K562 (cell line): Measurements from ENCODE around the gene ARHGDIB. TPM values are rescaled to one million over a fixed set of nuclear protein-coding genes. Genes with fewer than 3 reads are reported as not detected.

ENCODE experiments used
- ATAC-seq: fragments of 200-7000 bp; cut with Tn5 transposase; 3 replicates; pipeline ENCODE4 v1.9.1; 2020; ENCODE audit warnings: moderate library complexity
- BruUV-seq: library from RNA; stranded (reverse); fragments of 400-500 nt; replicated peaks from 2 replicates; lab custom pipeline; 2021; lab: Mats Ljungman, UMichigan
- CTCF ChIA-PET: fragments of 300-600 bp; formaldehyde crosslinking; extraction: SDS; loops from one replicate; lab custom pipeline; 2021; ENCODE audit warnings: low intra/inter-chr PET ratio; lab: Yijun Ruan, JAX
- POLR2A ChIA-PET: fragments of 300-600, 350-650 bp; sonication (Branson Sonifier 250); formaldehyde crosslinking; extraction: SDS; loops from one replicate; lab custom pipeline; 2021; ENCODE audit warnings: antibody characterized with exemption, inconsistent platforms; lab: Yijun Ruan, JAX
- DNase-seq, 4 experiments: peaks; one replicate each; pipeline versions ENCODE4 v3.0.0 to v3.0.0-alpha.2; 2011 to 2018; ENCODE audit warnings: low spot score in 3 of 4, mixed read lengths in 3 of 4; ENCODE audit errors: extremely low read depth in 1 of 4
- FAIRE-seq: peaks from 2 replicates; lab custom pipeline; 2011; peaks lifted over from hg19 to GRCh38; lab: Jason Lieb, UNC
- H2AFZ ChIP-seq: 2 replicates; pipeline ENCODE4 v1.6.0; 2011; ENCODE audit warnings: low read depth, low read length, control low read depth, inconsistent platforms
- H3K27ac ChIP-seq: fragments of 200-600 bp; 3 replicates; pipeline ENCODE4 v1.8.0; 2011; ENCODE audit warnings: low read depth, mild to moderate bottlenecking, control low read depth, inconsistent platforms, low read length, moderate library complexity, mixed read lengths; ENCODE audit errors: extremely low read depth
- H3K27me3 ChIP-seq, 2 experiments: fragments of 300-600 bp in 1 of 2; 2 replicates in 1 of 2; 3 replicates in 1 of 2; pipeline versions ENCODE4 v1.6.0 to v1.8.0; 2011; ENCODE audit warnings: inconsistent platforms in 2 of 2, low read length in 2 of 2, mild to moderate bottlenecking in 1 of 2, mixed read lengths in 1 of 2, moderate library complexity in 1 of 2; ENCODE audit not compliant: control insufficient read depth in 2 of 2, insufficient read depth in 2 of 2
- H3K36me3 ChIP-seq: fragments of 300-600 bp; 3 replicates; pipeline ENCODE4 v1.8.0; 2011; ENCODE audit warnings: mild to moderate bottlenecking, low read length, inconsistent platforms; ENCODE audit not compliant: control insufficient read depth, insufficient read depth
- H3K4me1 ChIP-seq, 2 experiments: fragments of 200-600 bp in 1 of 2; replicated peaks in 1 of 2; 2 replicates in 1 of 2; 3 replicates in 1 of 2; pipeline versions ENCODE4 v1.5.1 to v1.8.0; 2011; ENCODE audit warnings: inconsistent platforms in 2 of 2, low read length in 2 of 2, mild to moderate bottlenecking in 1 of 2, mixed read lengths in 1 of 2, moderate library complexity in 1 of 2; ENCODE audit not compliant: control insufficient read depth in 2 of 2, insufficient read depth in 2 of 2
- H3K4me2 ChIP-seq: 2 replicates; pipeline ENCODE4 v1.6.1; 2011; ENCODE audit warnings: low read length, control low read depth, inconsistent platforms, mixed read lengths; ENCODE audit not compliant: insufficient read depth
- H3K4me3 ChIP-seq: fragments of 200-600 bp; sonication (generic), shearing (Covaris generic); 2 replicates; pipeline ENCODE4 v1.5.1; 2016; ENCODE audit warnings: control low read depth, inconsistent platforms
- H3K79me2 ChIP-seq: fragments of 200-600 bp; 3 replicates; pipeline ENCODE4 v1.8.0; 2011; ENCODE audit warnings: low read length, inconsistent platforms; ENCODE audit not compliant: control insufficient read depth, insufficient read depth
- H3K9ac ChIP-seq, 2 experiments: 2 replicates each; pipeline versions ENCODE4 v1.6.0 to v1.6.1; 2011; ENCODE audit warnings: low read depth in 2 of 2, low read length in 2 of 2, control low read depth in 1 of 2, inconsistent platforms in 1 of 2, mild to moderate bottlenecking in 1 of 2, mixed read lengths in 1 of 2; ENCODE audit not compliant: insufficient read depth in 1 of 2
- H3K9me1 ChIP-seq: one replicate; pipeline ENCODE4 v1.6.0; 2011; ENCODE audit warnings: inconsistent platforms, mild to moderate bottlenecking, low read length, moderate library complexity; ENCODE audit not compliant: control insufficient read depth, insufficient read depth
- H3K9me3 ChIP-seq: replicated peaks from 2 replicates; pipeline ENCODE4 v1.5.1; 2011; ENCODE audit warnings: low read depth, low read length, inconsistent platforms; ENCODE audit not compliant: control insufficient read depth, insufficient read depth
- H4K20me1 ChIP-seq: replicated peaks from 2 replicates; pipeline ENCODE4 v1.6.1; 2011; ENCODE audit warnings: low read length, inconsistent platforms, mixed read lengths; ENCODE audit not compliant: control insufficient read depth, insufficient read depth
- WGBS: fragments of 100-300 bp; shearing (Covaris generic); methylation state at CpG from one replicate; pipeline ENCODE4 v1.1.6; 2016; ENCODE audit warnings: low coverage, mixed read lengths; ENCODE audit not compliant: insufficient coverage; ENCODE audit errors: missing lambda C conversion rate; 5-methylcytosine and 5-hydroxymethylcytosine counted together
- in situ Hi-C: fragments of 300-500 bp; cut with MboI; formaldehyde crosslinking; loops from 4 replicates; pipeline ENCODE4 v1.15.0; 2018; ENCODE audit warnings: inconsistent platforms, mixed read lengths
- intact Hi-C: fragments of 100-400 bp; cut with micrococcal nuclease; formaldehyde crosslinking; loops from 2 replicates; pipeline ENCODE4 v1.14.2; 2022
- polyA plus RNA-seq, 8 experiments: library from polyadenylated mRNA; depleted of rRNA in 4 of 8; stranded (reverse) in 5 of 8; unstranded in 3 of 8; fragments of >200 nt; fragmentation: Nextera tagmentation in 2 of 8; fragmentation: Illumina TruSeq in 1 of 8; extraction: Ambion mirVana in 2 of 8; extraction: Trizol in 1 of 8; gene quantifications; 2 replicates each; pipeline versions ENCODE4 v1.2.1 to v1.2.3, GENCODE V29; 2011 to 2014; ENCODE audit warnings: inconsistent platforms in 1 of 8, missing spikeins in 1 of 8
- total RNA-seq, 7 experiments: library from RNA; depleted of rRNA in 6 of 7; stranded (reverse); fragments of >200 nt in 6 of 7; fragmentation: Illumina TruSeq in 2 of 7; extraction: Trizol in 2 of 7; gene quantifications; 2 replicates each; pipeline versions ENCODE4 v1.2.1 to v1.2.3, GENCODE V29; 2011 to 2021; ENCODE audit warnings: low replicate concordance in 1 of 7
- TF ChIP-seq, protein P1 (sequence below), 2 experiments: fragments of 150-350 bp in 1 of 2; IDR thresholded peaks; 2 replicates each; pipeline ENCODE4 v1.6.1; 2012 to 2016; ENCODE audit warnings: low read depth in 2 of 2, low read length in 2 of 2, mild to moderate bottlenecking in 1 of 2, moderate library complexity in 1 of 2
- TF ChIP-seq, protein P2 (sequence below): fragments of 250-450 bp; sonication (Bioruptor Pico); IDR thresholded peaks from 2 replicates; pipeline ENCODE4 v1.8.0; 2021; ENCODE audit warnings: moderate library complexity, mild to moderate bottlenecking, inconsistent platforms

The ARHGDIB gene
- total and polyA plus RNA-seq, 9 of the 15 experiments (the other 6 are each of a cell fraction or from before 2014, with no cell fraction given): 9.5 to 204 (median 116) TPM

DNA sequence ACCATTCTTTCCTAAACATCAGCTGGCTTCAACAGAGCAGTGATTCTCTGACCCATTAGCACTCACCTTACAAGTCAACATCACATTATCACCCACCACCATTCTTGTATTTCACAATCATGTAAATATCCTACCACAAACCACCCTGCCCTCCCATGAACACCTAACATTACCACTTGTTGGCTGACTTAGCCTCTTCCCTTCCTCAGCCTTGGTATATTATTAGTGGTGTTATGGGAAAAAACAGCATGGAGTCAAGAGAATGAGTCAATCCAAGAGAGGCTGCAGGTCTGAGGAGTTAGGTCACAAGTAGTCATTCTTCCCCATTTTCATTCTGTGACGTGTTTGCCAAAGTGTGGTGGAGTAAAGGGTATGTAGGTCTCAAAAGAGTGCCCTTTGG lies 53.4 kb downstream of the ARHGDIB start:
- Histone ChIP-seq H3K4me3 (no peak overlapping the region), H3K9me3 (no peaks in the 10 kb centered on the region), H3K27me3 (no peaks in the 10 kb centered on the region), H3K79me2 (no peaks in the 10 kb centered on the region), H3K4me2 (no peak overlapping the region), H3K9ac (no peak overlapping the region), H2AFZ (no peak overlapping the region), H3K27ac (no peak overlapping the region), H4K20me1 (no peaks in the 10 kb centered on the region), H3K4me1 (no peaks in the 10 kb centered on the region; a peak in 1 of 5 replicates), H3K9me1 (no peaks in the 10 kb centered on the region), H3K36me3 (no peaks in the 10 kb centered on the region)
- no peak for FAIRE-seq
- ATAC-seq: no peak
- 0% methylated on average over 1 of the region's 1 CpG for WGBS
- DNase-seq: no peak
- BruUV-seq: no TSS peak
- intact Hi-C loops: no loop called here
- in situ Hi-C loops: no loop called here
- ChIA-PET POLR2A (no interaction called here), CTCF (no interaction called here)
- TF ChIP-seq, protein P1, sequence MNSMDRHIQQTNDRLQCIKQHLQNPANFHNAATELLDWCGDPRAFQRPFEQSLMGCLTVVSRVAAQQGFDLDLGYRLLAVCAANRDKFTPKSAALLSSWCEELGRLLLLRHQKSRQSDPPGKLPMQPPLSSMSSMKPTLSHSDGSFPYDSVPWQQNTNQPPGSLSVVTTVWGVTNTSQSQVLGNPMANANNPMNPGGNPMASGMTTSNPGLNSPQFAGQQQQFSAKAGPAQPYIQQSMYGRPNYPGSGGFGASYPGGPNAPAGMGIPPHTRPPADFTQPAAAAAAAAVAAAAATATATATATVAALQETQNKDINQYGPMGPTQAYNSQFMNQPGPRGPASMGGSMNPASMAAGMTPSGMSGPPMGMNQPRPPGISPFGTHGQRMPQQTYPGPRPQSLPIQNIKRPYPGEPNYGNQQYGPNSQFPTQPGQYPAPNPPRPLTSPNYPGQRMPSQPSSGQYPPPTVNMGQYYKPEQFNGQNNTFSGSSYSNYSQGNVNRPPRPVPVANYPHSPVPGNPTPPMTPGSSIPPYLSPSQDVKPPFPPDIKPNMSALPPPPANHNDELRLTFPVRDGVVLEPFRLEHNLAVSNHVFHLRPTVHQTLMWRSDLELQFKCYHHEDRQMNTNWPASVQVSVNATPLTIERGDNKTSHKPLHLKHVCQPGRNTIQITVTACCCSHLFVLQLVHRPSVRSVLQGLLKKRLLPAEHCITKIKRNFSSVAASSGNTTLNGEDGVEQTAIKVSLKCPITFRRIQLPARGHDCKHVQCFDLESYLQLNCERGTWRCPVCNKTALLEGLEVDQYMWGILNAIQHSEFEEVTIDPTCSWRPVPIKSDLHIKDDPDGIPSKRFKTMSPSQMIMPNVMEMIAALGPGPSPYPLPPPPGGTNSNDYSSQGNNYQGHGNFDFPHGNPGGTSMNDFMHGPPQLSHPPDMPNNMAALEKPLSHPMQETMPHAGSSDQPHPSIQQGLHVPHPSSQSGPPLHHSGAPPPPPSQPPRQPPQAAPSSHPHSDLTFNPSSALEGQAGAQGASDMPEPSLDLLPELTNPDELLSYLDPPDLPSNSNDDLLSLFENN (IDR thresholded peaks at IDR 0.05; ENCODE audit: low read depth in 2 of 2, low read length in 2 of 2): no peak
- TF ChIP-seq, protein P2, sequence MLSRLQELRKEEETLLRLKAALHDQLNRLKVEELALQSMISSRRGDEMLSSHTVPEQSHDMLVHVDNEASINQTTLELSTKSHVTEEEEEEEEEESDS (CRISPR knock-in tag): no peak
- TF ChIP-seq, all 486 proteins: peak for 0
